NCI-H1092 (cell line): ENCODE results near the gene GAB2.

Experiments
- DNase-seq: peaks from one replicate; lab custom pipeline; 2025; lab: John Stamatoyannopoulos, UW

The GAB2 gene

GRCh38 chr11:78205691-78206090, 211.9 kb downstream of the GAB2 start:
- DNase-seq: no peak

- no peak for DNase-seq
Measured at GRCh38 chr11:78205256-78205655, 212.4 kb downstream of the GAB2 start.

- DNase-seq: no peak
Measured at GRCh38 chr11:78203184-78203583, 214.4 kb downstream of the GAB2 start.

GRCh38 chr11:78202733-78203167, 214.9 kb downstream of the GAB2 start:
- DNase-seq: no peak

- DNase-seq: no peak
Measured at GRCh38 chr11:78201096-78201818, 216.4 kb downstream of the GAB2 start.

GRCh38 chr11:78200553-78200952, 217.1 kb downstream of the GAB2 start:
- DNase-seq: no peak

- no peak for DNase-seq
Measured at GRCh38 chr11:78200061-78200460, 217.6 kb downstream of the GAB2 start.

GRCh38 chr11:78199653-78200015, 218.0 kb downstream of the GAB2 start:
- DNase-seq: no peak

- no peak for DNase-seq
Measured at GRCh38 chr11:78199015-78199652, 218.5 kb downstream of the GAB2 start.

GRCh38 chr11:78197816-78198215, 219.8 kb downstream of the GAB2 start:
- no peak for DNase-seq

- no peak for DNase-seq
Measured at GRCh38 chr11:78196661-78197091, 220.9 kb downstream of the GAB2 start.

- DNase-seq: no peak
Measured at GRCh38 chr11:78195917-78196560, 221.6 kb downstream of the GAB2 start.

GRCh38 chr11:78194490-78194889, 223.1 kb downstream of the GAB2 start:
- DNase-seq: no peak

- DNase-seq: no peak
Measured at GRCh38 chr11:78193806-78194205, 223.8 kb downstream of the GAB2 start.

- no peak for DNase-seq
Measured at GRCh38 chr11:78192911-78193351, 224.7 kb downstream of the GAB2 start.

- DNase-seq: no peak
Measured at GRCh38 chr11:78192223-78192719, 225.3 kb downstream of the GAB2 start.

- no peak for DNase-seq
Measured at GRCh38 chr11:78190871-78191538, 226.6 kb downstream of the GAB2 start.

- no peak for DNase-seq
Measured at GRCh38 chr11:78190374-78190773, 227.2 kb downstream of the GAB2 start.

GRCh38 chr11:78189851-78190250, 227.8 kb downstream of the GAB2 start:
- DNase-seq: no peak

- no peak for DNase-seq
Measured at GRCh38 chr11:78189174-78189724, 228.4 kb downstream of the GAB2 start.

GRCh38 chr11:78188286-78189173, 229.1 kb downstream of the GAB2 start, which contains the start of the genes KCTD21 and USP35:
KCTD21 (minus strand) TSS chr11:78188626; CDS start chr11:78174554, 14,072 bp downstream.
USP35 (plus strand) TSS chr11:78188919; CDS start chr11:78196246, 7,327 bp downstream.
- DNase-seq: peak; percentile 98
